Esophagus muscularis mucosa (tissue), 4 donors: ENCODE data around the gene KAZN.

Source experiments
- CTCF ChIP-seq, 3 experiments: fragments of 200-600 bp in 2 of 3; fragments of 450-650 bp in 1 of 3; sonication (generic) in 2 of 3; IDR thresholded peaks; one replicate each; pipeline ENCODE4 v1.5.1; 2017 to 2019; ENCODE audit warnings: antibody characterized with exemption in 3 of 3, mild to moderate bottlenecking in 2 of 3, moderate library complexity in 1 of 3
- EP300 ChIP-seq: sonication (generic); formaldehyde crosslinking; IDR thresholded peaks from one replicate; pipeline ENCODE4 v1.6.1; 2017; ENCODE audit warnings: antibody characterized with exemption
- POLR2A ChIP-seq: fragments of 450-650 bp; IDR thresholded peaks from one replicate; pipeline ENCODE4 v1.6.1; 2017; ENCODE audit warnings: antibody characterized with exemption, moderate library complexity, mild to moderate bottlenecking, low read depth
- POLR2AphosphoS5 ChIP-seq, 2 donors: sonication (generic); formaldehyde crosslinking; IDR thresholded peaks; one replicate each; pipeline ENCODE4 v1.6.1; 2017; ENCODE audit warnings: antibody characterized with exemption in 2 of 2

GRCh38 chr1:14957375-14958098 is 359.1 kb downstream of the KAZN start:
- TF ChIP-seq POLR2A = no peak
- no peak for TF ChIP-seq CTCF (IDR thresholded peaks at IDR 0.05)
- TF ChIP-seq EP300 = no peak
- no peak for TF ChIP-seq POLR2AphosphoS5 (IDR thresholded peaks at IDR 0.05)
